SK-N-MC (cell line): ENCODE measurements around the gene MARK1.

Source experiments
- EZH2 ChIP-seq: fragments of 200-600 bp; sonication (generic); IDR thresholded peaks from one replicate; pipeline ENCODE4 v1.6.1; 2017; ENCODE audit warnings: antibody characterized with exemption
- POLR2AphosphoS5 ChIP-seq: IDR thresholded peaks from 2 replicates; pipeline ENCODE4 v1.6.1; 2012; ENCODE audit warnings: mild to moderate bottlenecking, low read depth, low read length, borderline replicate concordance

- TF ChIP-seq EZH2 (no peak), POLR2AphosphoS5 (no peak)
Measured at GRCh38 chr1:220511179-220511578, 16.8 kb upstream of the MARK1 start.
